Nephron progenitor cell (in vitro differentiated cells): ENCODE results near the gene TSPEAR.

ENCODE experiments used
- DNase-seq: peaks from one replicate; pipeline ENCODE4 v3.0.0; 2021
- H3K27ac Mint-ChIP-seq: 2 replicates; pipeline ENCODE4 v1.8.0; 2021; ENCODE audit warnings: mild to moderate bottlenecking, moderate library complexity, mixed read lengths
- H3K27me3 Mint-ChIP-seq: 2 replicates; pipeline ENCODE4 v1.8.0; 2021; ENCODE audit warnings: mild to moderate bottlenecking, low read depth, mixed read lengths; ENCODE audit not compliant: poor library complexity
- H3K36me3 Mint-ChIP-seq: 2 replicates; pipeline ENCODE4 v1.8.0; 2021; ENCODE audit warnings: low read depth, mixed read lengths
- H3K4me1 Mint-ChIP-seq: 2 replicates; pipeline ENCODE4 v1.8.0; 2021; ENCODE audit warnings: mixed read lengths
- H3K4me3 Mint-ChIP-seq: 2 replicates; pipeline ENCODE4 v1.8.0; 2021; ENCODE audit warnings: mild to moderate bottlenecking, moderate library complexity, mixed read lengths
- H3K9me3 Mint-ChIP-seq: 2 replicates; pipeline ENCODE4 v1.8.0; 2021; ENCODE audit warnings: mild to moderate bottlenecking, moderate library complexity, mixed read lengths
- TF ChIP-seq, protein P1 (sequence below): fragments of 200-600 bp; sonication (generic); IDR thresholded peaks from 2 replicates; pipeline ENCODE4 v1.5.0; 2021; ENCODE audit warnings: antibody characterized with exemption

The TSPEAR gene

DNA sequence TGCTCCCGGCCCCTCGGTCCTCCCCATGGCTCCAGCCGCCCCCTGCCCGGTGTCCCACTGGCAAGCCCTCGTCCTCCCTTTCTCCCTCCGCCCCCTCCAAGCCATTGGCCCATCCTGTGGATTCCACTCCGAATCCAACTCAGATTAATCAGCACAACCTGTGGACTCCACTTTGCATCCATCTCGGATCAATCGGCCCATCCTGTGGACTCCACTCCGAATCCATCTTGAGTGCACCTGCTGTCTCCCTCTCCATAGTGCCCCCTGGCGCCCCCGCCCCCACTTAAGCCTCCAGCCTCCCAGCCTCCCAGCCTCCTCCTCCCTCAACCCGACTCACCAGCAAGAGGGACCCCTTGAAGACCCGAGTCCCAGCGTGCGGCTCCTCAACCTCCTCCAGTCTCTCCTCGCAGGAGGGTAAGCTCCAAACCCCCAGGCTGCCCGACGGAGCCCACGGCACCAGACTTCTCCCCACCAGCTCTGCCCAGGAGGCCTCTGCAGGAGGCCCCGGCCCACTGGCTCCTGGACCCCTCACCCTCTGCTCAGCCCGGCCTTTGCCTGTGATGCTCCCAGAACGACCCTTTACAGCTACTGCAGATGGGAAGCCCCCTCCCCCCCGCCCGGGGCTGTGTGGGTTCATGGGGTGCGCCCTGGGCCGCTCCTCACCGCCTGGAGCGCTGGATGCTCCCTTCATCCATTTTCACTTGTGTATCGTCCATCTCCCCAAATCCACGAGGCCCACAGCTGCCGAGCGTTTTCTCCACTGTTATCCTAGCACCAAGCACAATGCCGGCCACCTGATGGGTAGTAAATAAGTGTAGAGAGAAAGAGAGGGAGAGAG is 40.6 kb upstream of the TSPEAR start:
- Mint-ChIP-seq H3K4me1 (peaks cover 40% of the 10 kb centered on the region), H3K27ac (no peak overlapping the region), H3K9me3 (peaks cover 30% of the 10 kb centered on the region), H3K27me3 (peaks cover 24% of the 10 kb centered on the region), H3K36me3 (peaks cover 10% of the 10 kb centered on the region), H3K4me3 (no peak overlapping the region)
- TF ChIP-seq, protein P1, sequence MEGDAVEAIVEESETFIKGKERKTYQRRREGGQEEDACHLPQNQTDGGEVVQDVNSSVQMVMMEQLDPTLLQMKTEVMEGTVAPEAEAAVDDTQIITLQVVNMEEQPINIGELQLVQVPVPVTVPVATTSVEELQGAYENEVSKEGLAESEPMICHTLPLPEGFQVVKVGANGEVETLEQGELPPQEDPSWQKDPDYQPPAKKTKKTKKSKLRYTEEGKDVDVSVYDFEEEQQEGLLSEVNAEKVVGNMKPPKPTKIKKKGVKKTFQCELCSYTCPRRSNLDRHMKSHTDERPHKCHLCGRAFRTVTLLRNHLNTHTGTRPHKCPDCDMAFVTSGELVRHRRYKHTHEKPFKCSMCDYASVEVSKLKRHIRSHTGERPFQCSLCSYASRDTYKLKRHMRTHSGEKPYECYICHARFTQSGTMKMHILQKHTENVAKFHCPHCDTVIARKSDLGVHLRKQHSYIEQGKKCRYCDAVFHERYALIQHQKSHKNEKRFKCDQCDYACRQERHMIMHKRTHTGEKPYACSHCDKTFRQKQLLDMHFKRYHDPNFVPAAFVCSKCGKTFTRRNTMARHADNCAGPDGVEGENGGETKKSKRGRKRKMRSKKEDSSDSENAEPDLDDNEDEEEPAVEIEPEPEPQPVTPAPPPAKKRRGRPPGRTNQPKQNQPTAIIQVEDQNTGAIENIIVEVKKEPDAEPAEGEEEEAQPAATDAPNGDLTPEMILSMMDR = no peak
- no peak for DNase-seq

DNA sequence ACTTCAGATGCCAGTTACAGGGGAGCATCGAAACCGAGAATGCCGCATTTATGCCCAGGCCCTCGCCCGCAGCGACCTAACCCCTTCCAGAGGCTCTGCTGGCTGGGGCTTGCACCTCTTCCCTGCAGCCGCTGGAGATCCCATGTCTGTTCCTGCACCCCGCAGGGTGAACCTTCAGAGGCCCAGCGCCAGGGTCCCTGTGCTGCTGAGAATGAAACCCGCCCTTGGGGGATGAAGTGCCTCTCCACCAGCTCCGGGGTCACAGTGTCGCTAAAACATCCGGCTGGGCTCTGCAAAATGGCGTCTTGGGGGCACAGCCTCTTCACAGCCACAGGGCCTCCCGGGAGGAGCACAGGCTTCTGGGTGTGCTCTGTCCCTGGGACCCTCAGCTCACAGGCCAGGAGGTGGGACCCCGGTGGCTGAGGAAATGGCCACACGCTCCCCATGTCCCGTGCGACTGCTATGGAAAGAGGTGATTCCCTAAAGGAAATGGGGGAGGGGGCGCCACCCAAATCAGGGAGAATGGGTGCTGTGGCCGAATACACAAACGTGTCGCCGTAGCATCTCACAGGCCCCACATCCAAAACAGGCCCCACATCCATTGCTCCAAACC is 39.9 kb upstream of the TSPEAR start:
- DNase-seq = no peak
- Mint-ChIP-seq H3K4me3 (no peak overlapping the region), H3K27me3 (peaks cover 21% of the 10 kb centered on the region), H3K9me3 (peaks cover 35% of the 10 kb centered on the region), H3K4me1 (peaks cover 40% of the 10 kb centered on the region), H3K36me3 (peaks cover 10% of the 10 kb centered on the region), H3K27ac (no peak overlapping the region)
- TF ChIP-seq, protein P1 = no peak

DNA sequence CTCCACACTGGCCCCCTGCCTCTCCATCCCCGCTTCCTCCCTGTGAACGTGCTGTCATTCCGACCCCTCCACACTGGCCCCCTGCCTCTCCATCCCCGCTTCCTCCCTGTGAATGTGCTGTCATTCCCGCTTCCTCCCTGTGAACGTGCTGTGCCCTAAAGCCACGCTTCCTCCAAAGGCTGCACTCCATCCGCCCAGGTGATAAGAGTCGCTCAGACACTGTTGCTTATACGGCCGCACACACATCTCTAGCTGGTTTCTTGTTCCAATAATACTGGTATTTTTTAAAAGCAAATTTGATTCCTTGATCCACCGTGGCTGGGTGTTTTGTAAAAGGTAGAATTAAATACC is 39.3 kb upstream of the TSPEAR start:
- DNase-seq = no peak
- H3K36me3 Mint-ChIP-seq = peaks cover 10% of the 10 kb centered on the region
- no peak overlapping the region for H3K4me3 Mint-ChIP-seq
- peaks cover 31% of the 10 kb centered on the region for H3K9me3 Mint-ChIP-seq
- H3K4me1 Mint-ChIP-seq = peaks cover 40% of the 10 kb centered on the region
- H3K27me3 Mint-ChIP-seq = peaks cover 14% of the 10 kb centered on the region
- TF ChIP-seq, protein P1 = no peak
- H3K27ac Mint-ChIP-seq = no peak overlapping the region

- Mint-ChIP-seq H3K36me3 (peaks cover 7% of the 10 kb centered on the region), H3K4me3 (no peak overlapping the region), H3K27ac (no peak overlapping the region), H3K4me1 (peaks cover 40% of the 10 kb centered on the region), H3K9me3 (peaks cover 28% of the 10 kb centered on the region), H3K27me3 (peaks cover 14% of the 10 kb centered on the region)
- DNase-seq = no peak
- TF ChIP-seq, protein P1 = no peak
These were observed 38.6 kb upstream of the TSPEAR start for GRCh38 chr21:44749759-44750674.

DNA sequence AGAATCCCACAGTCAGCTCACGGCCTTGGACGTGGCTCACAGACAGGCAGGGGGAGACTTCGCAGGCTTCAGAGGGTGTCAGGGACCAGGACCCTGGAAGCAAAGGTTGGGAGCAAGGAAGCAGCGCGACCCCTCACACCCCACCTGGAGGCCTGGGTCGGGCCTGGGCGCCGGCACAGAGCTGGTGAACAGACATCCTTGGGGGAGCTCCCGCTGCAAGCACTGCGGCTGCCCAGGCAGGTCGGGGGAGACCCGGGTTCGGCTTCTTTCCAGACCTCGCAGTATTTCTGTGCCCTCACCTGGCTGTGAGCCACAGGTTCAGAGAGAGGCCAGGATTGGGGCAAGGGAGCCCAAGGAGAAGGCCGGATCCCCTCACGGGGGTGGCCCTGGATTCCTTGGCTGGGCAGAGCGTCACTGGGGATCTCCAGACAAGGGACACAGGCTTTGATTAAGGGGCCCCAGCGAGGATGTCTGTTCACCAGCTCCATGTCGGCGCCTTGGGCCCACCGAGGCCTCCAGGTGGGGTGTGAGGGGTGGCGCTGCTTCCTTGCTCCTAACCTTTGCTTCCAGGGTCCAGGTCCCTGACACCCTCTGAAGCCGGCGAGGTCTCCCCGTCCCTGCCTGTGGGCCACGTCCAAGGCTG is 37.9 kb upstream of the TSPEAR start:
- no peak for DNase-seq
- Mint-ChIP-seq H3K9me3 (peaks cover 27% of the 10 kb centered on the region), H3K36me3 (peaks cover 4% of the 10 kb centered on the region), H3K27ac (no peak overlapping the region), H3K4me1 (peaks cover 40% of the 10 kb centered on the region), H3K4me3 (peak overlapping the region; percentile 51), H3K27me3 (peaks cover 14% of the 10 kb centered on the region)
- TF ChIP-seq, protein P1 = no peak
